HUDEP-2 (cell line): Measurements from ENCODE around the gene SPINDOC.
"Not testable (repeated sequence)": the region's sequence is repeated elsewhere in the genome, so short reads cannot be mapped to it uniquely, and the experiment has no call there.

Experiments used
- DNase-seq, 76 experiments: peaks; one replicate each; lab custom pipeline; 2025; ENCODE audit not compliant: unreplicated experiment in 76 of 76; lab: John Stamatoyannopoulos, UW

SPINDOC gene, protein sequence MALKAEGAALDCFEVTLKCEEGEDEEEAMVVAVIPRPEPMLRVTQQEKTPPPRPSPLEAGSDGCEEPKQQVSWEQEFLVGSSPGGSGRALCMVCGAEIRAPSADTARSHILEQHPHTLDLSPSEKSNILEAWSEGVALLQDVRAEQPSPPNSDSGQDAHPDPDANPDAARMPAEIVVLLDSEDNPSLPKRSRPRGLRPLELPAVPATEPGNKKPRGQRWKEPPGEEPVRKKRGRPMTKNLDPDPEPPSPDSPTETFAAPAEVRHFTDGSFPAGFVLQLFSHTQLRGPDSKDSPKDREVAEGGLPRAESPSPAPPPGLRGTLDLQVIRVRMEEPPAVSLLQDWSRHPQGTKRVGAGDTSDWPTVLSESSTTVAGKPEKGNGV

GRCh38 chr11:63813035-63813562, at the start of gene SPINDOC:
Gene SPINDOC (plus strand): TSS chr11:63813456. CDS start chr11:63813687, 231 bp downstream.
- peak in 56 of 76 experiments; percentile 4 to 67 (median 38) for DNase-seq

- DNase-seq, result no peak
Measured at GRCh38 chr11:63763496-63764339, 49.5 kb upstream of the SPINDOC start.

GRCh38 chr11:63764340-63764678, 48.9 kb upstream of the SPINDOC start:
- no peak for DNase-seq

DNA sequence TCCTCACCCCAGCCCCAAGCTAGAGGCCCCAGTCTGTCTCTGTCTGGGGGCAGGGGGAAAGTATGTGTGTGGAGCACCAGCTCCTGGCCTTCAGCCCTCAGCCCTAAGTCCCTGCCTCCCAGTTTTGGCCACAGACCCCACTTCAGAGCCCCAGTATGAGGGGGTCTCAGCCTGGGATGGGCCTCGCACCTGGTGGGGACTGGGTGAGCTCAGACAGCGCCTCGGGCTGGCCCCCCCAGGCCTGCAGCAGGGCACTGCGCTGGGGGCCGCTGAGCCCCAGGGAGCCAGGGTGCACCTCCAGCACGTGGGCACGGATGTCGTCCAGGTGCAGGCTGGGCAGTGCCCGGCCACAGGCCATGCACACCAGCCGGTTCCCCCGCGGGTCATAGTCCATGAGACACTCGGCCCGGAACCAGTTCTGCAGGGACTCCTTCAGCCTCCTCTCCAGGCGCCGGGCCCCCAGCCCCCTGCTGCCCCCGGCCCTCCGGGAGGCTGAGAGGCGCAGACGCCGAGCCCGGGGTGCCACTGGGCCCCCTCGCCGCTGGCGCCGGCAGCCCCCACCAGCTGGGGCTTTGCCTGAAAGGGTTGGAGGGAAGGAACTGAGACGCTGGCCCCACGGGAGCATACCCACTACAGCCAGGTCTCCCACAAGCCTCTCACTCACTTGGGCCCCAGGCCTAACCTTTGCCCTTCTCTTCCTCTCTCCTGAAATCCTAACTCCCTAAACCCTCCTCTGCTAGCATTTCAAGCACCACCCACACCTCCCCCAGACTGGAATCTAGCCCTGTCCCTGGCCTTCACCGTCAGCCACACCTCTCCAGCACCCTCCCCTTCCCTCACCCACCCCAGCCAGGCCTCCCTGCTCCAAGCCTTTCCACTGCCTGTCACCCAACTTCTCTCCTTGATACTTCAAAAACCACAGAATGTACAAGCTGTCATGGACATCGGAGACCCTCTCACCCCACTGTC, 48.3 kb upstream of the SPINDOC start:
- DNase-seq, result peak in 1 of 76 experiments; percentile 6

DNA sequence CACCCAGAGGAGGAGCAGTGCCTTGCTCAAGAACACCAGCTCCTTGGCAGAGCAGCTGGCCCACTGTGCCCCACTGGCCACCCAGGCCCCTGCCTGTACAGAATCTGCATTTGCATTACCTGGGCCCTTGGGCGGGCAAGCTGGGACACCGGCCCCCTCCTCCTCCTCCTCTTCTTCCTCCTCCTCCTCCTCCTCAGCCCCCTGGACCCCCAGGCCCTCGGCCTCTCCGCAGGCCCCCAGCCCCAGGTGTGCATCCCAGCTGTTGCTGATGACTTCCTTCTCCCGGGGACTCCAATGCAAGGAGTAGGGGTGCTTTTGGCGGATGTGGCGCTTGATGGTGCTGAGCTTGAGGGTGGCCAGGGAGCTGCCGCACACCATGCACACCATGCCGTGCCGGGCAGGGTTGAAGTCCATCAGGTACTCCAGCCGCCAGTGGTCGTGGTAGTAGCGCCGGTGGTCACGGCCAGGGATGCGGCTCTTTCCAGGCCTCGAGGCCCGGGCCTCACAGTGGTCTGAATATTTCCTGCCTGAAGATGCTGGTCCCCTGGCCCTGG, 47.5 kb upstream of the SPINDOC start:
- DNase-seq, result no peak

DNA sequence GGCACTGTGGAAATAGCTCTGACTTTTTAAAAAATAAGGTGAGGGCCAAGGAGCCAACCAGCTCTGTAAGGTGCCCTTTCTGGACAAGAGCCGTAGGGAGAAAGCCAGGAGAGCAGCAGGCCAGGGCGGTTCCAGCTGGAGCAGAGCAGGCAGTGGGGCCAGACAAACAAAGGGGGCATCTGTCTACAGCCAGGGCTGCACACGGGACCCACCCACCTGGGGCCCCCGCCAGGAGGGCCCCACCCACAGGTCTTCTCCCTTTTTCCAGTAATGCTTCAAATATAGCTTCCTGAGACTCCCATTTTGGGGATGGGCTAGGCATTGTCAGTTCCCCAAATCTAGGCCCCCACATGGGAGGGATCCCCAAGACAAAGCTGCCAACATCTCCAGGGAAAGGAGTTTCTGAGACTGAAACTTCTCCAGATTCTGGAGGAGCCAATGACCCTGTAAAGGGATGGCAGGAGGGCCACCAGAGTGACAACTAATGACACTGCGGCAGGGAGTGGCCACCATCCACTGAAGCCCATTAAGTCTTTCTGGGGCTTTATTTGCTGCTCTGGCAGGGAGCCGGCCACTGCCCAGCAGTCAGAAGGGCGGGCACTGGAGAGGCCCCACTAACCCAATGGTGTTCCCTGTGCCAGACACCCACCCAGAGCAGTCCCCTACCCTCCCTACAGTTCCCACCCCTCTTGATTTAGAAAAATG, 46.6 kb upstream of the SPINDOC start:
- DNase-seq, result no peak

- peak in 2 of 76 experiments; percentile 13 to 24 for DNase-seq
Measured at GRCh38 chr11:63767267-63767564, 46.0 kb upstream of the SPINDOC start.

- peak in 28 of 76 experiments; percentile 5 to 33 (median 20) for DNase-seq
Measured at GRCh38 chr11:63767565-63768236, 45.6 kb upstream of the SPINDOC start.

- peak in 26 of 76 experiments; percentile 3 to 48 (median 18) for DNase-seq
Measured at GRCh38 chr11:63768237-63769041, 44.8 kb upstream of the SPINDOC start, which contains the start of gene ZFTA. Gene ZFTA (minus strand): TSS chr11:63768775. CDS start chr11:63768622, 153 bp downstream.

DNA sequence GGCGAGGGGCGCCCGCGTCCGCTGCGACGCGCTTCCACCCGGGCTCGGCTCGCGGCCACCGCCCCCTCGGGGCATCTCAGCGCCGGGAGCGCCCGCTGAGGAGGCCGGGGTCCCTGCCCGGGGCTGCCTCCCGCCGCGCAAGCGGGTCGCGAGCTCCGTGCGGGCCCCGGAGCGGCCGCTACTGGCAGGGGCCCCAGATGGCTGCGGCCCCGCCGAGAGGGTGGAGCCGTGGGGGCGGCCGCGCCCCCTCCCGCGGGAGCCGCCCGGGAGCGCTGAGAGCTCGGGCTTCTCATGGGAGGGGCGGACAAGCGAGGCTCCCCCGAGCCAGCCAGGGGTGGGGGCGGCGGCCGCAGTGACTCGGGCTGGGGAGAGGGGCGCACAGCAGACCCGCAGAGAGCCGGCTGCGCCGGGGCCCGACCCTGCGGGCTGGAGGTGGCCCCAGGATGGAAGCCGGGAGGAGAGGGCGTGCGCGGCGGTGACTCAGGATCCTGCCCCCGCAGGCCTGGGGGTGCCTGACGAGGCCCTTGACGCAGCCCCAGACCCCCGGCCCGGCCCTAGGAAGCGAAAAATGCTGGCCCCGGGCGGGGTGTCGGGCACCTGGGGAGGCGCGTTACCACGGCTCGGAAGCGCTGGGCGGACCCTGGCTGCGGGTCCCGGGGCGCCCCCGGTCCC, 44.1 kb upstream of the SPINDOC start:
- DNase-seq, result peak in 10 of 76 experiments; percentile 5 to 45 (median 16)

DNA sequence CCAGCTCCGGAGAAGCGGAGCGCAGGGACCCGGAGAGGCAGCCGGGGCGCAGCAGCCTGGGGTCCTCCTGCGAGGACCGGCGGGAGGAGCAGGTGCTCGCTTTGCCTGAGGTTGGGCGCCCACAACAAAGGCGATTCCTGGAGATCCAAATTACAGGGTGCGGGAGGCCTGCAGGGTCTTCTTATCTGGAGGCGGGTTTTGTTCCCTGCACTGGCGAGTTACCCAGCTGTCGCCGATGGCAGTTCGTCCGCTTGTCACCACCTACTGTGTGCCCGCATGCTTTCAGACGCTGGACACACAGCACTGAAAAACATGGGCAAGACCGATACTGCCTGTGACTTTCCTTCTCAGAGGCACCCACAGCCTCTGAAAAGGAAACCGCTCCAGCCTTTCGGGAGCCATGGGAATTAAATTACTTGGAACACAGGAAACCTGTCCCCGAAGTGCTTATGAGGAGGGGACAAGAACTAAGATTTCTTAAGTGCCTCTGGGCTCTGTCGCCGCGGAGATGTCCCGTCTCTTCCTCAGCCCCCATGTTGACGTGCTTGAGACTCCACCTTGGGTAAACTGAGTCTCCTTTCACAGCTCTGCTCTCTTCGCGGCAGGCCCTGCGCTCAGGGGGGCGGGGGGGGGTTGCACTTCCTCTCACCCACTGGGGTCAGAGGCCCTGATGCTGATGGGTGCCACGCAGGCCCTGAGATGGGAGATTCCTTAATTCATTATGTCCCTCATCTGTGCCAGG, 43.4 kb upstream of the SPINDOC start:
- DNase-seq, result peak in 5 of 76 experiments; percentile 1 to 22 (median 11)

DNA sequence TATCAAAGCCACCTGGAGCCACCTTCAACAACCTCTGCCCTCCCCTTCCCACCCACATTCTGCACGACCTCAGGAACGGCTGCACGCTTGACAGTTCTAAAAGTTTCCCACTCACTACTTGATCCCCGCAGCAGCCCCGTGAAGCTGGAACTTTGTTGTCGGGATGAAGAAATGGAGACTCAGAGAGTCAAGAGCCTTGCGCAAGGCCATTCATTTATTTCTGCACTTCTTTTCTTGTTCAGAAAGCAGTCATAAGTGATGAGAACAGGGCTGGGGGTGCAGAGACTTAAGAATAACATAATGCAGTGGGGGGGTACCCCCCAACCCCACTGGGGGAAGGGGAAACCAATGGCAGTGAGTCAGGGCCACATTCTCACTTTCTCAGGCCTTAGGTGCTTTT, 42.5 kb upstream of the SPINDOC start:
- DNase-seq, result no peak

- DNase-seq, result not testable (repeated sequence)
Measured at GRCh38 chr11:63771741-63772318, 41.4 kb upstream of the SPINDOC start.

DNA sequence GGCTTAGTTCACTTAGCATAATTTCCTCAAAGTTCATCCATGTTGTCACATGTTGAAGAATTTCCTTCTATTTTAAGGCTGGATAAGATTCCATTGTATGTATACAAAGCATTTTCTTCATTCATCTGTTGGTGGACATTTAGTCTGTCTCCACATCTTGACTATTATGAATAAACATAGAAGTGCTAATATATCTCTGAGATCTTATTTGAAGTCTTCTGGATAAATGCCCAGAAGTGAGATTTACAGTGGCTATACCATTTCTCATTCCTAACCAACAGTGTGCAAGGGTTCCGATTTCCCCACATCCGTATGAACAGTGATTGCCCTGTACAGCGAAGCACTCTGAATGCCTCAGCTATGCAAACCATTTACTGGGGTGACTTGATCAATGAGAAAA, 38.1 kb upstream of the SPINDOC start:
- DNase-seq, result no peak

DNA sequence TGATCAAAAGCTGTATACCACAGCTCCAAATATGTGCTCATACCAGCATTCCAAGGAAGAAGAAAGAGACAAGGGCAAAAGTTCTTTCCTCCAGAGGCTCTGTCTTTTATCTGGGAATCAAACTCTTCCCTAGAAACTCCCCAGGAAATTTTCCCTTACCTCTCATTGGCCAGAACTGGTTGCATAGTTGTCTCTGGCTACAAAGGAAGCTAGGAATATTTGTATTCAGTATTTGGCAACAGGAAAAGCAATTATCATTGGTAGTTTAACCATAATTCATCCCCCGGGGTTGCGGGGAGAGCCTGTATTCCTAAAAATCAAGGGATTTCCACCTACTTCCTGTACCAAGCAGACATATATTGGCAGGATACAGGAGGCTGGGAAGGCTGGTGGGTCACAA, 34.2 kb upstream of the SPINDOC start:
- DNase-seq, result no peak

DNA sequence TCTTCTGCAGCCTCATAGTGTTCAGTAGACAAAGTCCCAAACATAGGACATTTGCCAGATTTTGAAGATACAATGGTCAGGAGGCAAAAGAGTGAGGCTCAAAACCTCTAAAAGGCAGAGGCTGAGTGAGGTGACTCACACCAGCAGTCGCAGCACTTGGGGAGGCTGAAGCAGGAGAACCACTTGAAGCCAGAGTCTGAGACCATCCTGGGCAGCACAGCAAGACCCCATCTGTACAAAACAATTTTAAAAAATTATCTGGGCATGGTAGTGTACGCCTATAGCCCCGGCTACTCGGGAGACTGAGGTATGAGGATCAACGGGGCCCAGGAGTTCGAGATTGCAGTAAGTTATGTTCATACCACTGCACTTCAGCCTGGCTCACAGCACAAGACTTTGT, 30.5 kb upstream of the SPINDOC start:
- DNase-seq, result no peak
